H1 (cell line): ENCODE results near the gene C2orf76. TPM values are rescaled to one million over a fixed set of nuclear protein-coding genes. Genes with fewer than 3 reads are reported as not detected.

Source experiments
- CTCF ChIA-PET: fragments of 300-600 bp; sonication (Branson Sonifier 250); formaldehyde crosslinking; loops from one replicate; lab custom pipeline; 2021; ENCODE audit not compliant: partially characterized antibody; lab: Charles Lee
- POLR2A ChIA-PET: fragments of 300-600 bp; sonication (Branson Sonifier 250); formaldehyde crosslinking; loops from one replicate; lab custom pipeline; 2021; ENCODE audit warnings: inconsistent platforms; ENCODE audit not compliant: partially characterized antibody; lab: Charles Lee
- DNase-seq, 2 experiments: peaks; one replicate each; pipeline versions ENCODE4 v3.0.0 to v3.0.0-alpha.2; 2010 to 2022; ENCODE audit warnings: low spot score in 2 of 2, low read depth in 1 of 2, mixed read lengths in 1 of 2
- FAIRE-seq: peaks from 2 replicates; lab custom pipeline; 2011; peaks lifted over from hg19 to GRCh38; lab: Jason Lieb, UNC
- H2AFZ ChIP-seq: 2 replicates; pipeline ENCODE4 v1.8.1; 2012; ENCODE audit warnings: low read length, inconsistent platforms
- H2AK5ac ChIP-seq: 2 replicates; pipeline ENCODE4 v1.6.1; 2013; ENCODE audit warnings: low read depth, low read length
- H2BK120ac ChIP-seq: replicated peaks from 2 replicates; pipeline ENCODE3; 2013; ENCODE audit warnings: low read depth, low read length, inconsistent platforms
- H2BK12ac ChIP-seq: 2 replicates; pipeline ENCODE4 v1.6.1; 2013; ENCODE audit warnings: low read depth, low read length
- H2BK15ac ChIP-seq: 2 replicates; pipeline ENCODE4 v1.6.1; 2013; ENCODE audit warnings: low read length
- H2BK20ac ChIP-seq: 2 replicates; pipeline ENCODE4 v1.6.1; 2013; ENCODE audit warnings: low read length
- H2BK5ac ChIP-seq: 2 replicates; pipeline ENCODE4 v1.6.1; 2013; ENCODE audit warnings: low read depth, low read length
- H3K14ac ChIP-seq: 2 replicates; pipeline ENCODE4 v1.6.1; 2013; ENCODE audit warnings: inconsistent platforms; ENCODE audit not compliant: insufficient read length
- H3K18ac ChIP-seq: 2 replicates; pipeline ENCODE4 v1.6.1; 2013; ENCODE audit warnings: low read length; ENCODE audit errors: extremely low read depth
- H3K23ac ChIP-seq: 2 replicates; pipeline ENCODE4 v1.6.1; 2013; ENCODE audit warnings: inconsistent platforms; ENCODE audit not compliant: insufficient read length
- H3K23me2 ChIP-seq: 2 replicates; pipeline ENCODE4 v1.6.1; 2013; ENCODE audit warnings: low read depth, low read length
- H3K27ac ChIP-seq: 2 replicates; pipeline ENCODE4 v1.6.1; 2011; ENCODE audit warnings: low read depth, low read length, inconsistent platforms
- H3K27me3 ChIP-seq, 4 experiments: replicated peaks in 1 of 4; 1 replicate in 1 of 4; 2 replicates in 3 of 4; pipeline versions ENCODE4 v1.6.1 to v1.8.1; 2011 to 2013; ENCODE audit warnings: low read length in 3 of 4, mild to moderate bottlenecking in 3 of 4, inconsistent platforms in 2 of 4, mixed read lengths in 2 of 4, moderate library complexity in 1 of 4; ENCODE audit not compliant: control insufficient read depth in 3 of 4, insufficient read depth in 3 of 4; ENCODE audit errors: extremely low read depth in 1 of 4
- H3K36me3 ChIP-seq, 4 experiments: 2 replicates each; pipeline versions ENCODE4 v1.6.1 to v1.8.1; 2011 to 2013; ENCODE audit warnings: mild to moderate bottlenecking in 4 of 4, low read length in 3 of 4, moderate library complexity in 2 of 4, control low read depth in 1 of 4, inconsistent platforms in 1 of 4; ENCODE audit not compliant: insufficient read depth in 4 of 4, control insufficient read depth in 2 of 4
- H3K4ac ChIP-seq: replicated peaks from 2 replicates; pipeline ENCODE3; 2013; ENCODE audit warnings: low read length, low read depth, mixed read lengths, inconsistent platforms; ENCODE audit not compliant: insufficient read length
- H3K4me1 ChIP-seq, 4 experiments: replicated peaks in 1 of 4; 1 replicate in 1 of 4; 2 replicates in 3 of 4; pipeline versions ENCODE4 v1.6.1 to v1.8.1; 2011 to 2013; ENCODE audit warnings: low read length in 3 of 4, inconsistent platforms in 2 of 4, mixed read lengths in 1 of 4; ENCODE audit not compliant: insufficient read depth in 4 of 4, control insufficient read depth in 3 of 4
- H3K4me2 ChIP-seq, 2 experiments: 2 replicates each; pipeline versions ENCODE4 v1.6.1 to v1.8.1; 2011 to 2013; ENCODE audit warnings: low read depth in 2 of 2, low read length in 2 of 2, control low read depth in 1 of 2, inconsistent platforms in 1 of 2, mild to moderate bottlenecking in 1 of 2; ENCODE audit not compliant: insufficient read depth in 1 of 2
- H3K4me3 ChIP-seq, 4 experiments: fragments of 200-600, 300-600 bp in 1 of 4; sonication (generic), shearing (Covaris generic), sonication (Bioruptor Twin) in 1 of 4; 2 replicates each; pipeline versions ENCODE4 v1.5.1 to v1.8.1; 2011 to 2016; ENCODE audit warnings: low read length in 4 of 4, low read depth in 3 of 4, control low read depth in 2 of 4, inconsistent platforms in 2 of 4, mild to moderate bottlenecking in 2 of 4, mixed read lengths in 1 of 4, moderate library complexity in 1 of 4; ENCODE audit not compliant: insufficient read depth in 2 of 4; ENCODE audit errors: extremely low read depth in 1 of 4
- H3K56ac ChIP-seq: replicated peaks from 2 replicates; pipeline ENCODE3; 2013; ENCODE audit warnings: low read depth, mild to moderate bottlenecking, mixed read lengths, low read length, inconsistent platforms; ENCODE audit not compliant: insufficient read length
- H3K79me1 ChIP-seq: 2 replicates; pipeline ENCODE4 v1.6.1; 2013; ENCODE audit warnings: low read depth, low read length, control low read depth
- H3K79me2 ChIP-seq, 2 experiments: 2 replicates each; pipeline versions ENCODE4 v1.6.1 to v1.8.1; 2012 to 2013; ENCODE audit warnings: low read length in 2 of 2, mild to moderate bottlenecking in 2 of 2, inconsistent platforms in 1 of 2; ENCODE audit not compliant: insufficient read depth in 2 of 2, control insufficient read depth in 1 of 2
- H3K9ac ChIP-seq, 4 experiments: replicated peaks in 1 of 4; 1 replicate in 1 of 4; 2 replicates in 3 of 4; pipeline versions ENCODE4 v1.6.1 to v1.8.1; 2011 to 2013; ENCODE audit warnings: low read depth in 3 of 4, low read length in 3 of 4, control low read depth in 2 of 4, mild to moderate bottlenecking in 2 of 4, moderate library complexity in 2 of 4, inconsistent platforms in 1 of 4; ENCODE audit errors: extremely low read depth in 1 of 4
- H3K9me3 ChIP-seq, 2 experiments: 2 replicates each; pipeline versions ENCODE4 v1.6.1 to v1.8.1; 2012 to 2013; ENCODE audit warnings: mild to moderate bottlenecking in 2 of 2, moderate library complexity in 2 of 2, control low read depth in 1 of 2, inconsistent platforms in 1 of 2, low read depth in 1 of 2, low read length in 1 of 2, mixed read lengths in 1 of 2; ENCODE audit not compliant: insufficient read depth in 2 of 2
- H4K20me1 ChIP-seq, 2 experiments: replicated peaks in 1 of 2; 2 replicates each; pipeline versions ENCODE3 to v1.8.1; 2011 to 2013; ENCODE audit warnings: inconsistent platforms in 2 of 2, low read length in 2 of 2, mild to moderate bottlenecking in 1 of 2; ENCODE audit not compliant: insufficient read depth in 2 of 2, control insufficient read depth in 1 of 2
- H4K5ac ChIP-seq: 2 replicates; pipeline ENCODE4 v1.6.1; 2013; ENCODE audit warnings: low read length, low read depth, mixed read lengths, inconsistent platforms; ENCODE audit not compliant: insufficient read length
- H4K8ac ChIP-seq: 2 replicates; pipeline ENCODE4 v1.8.0; 2013; ENCODE audit warnings: mild to moderate bottlenecking, moderate library complexity, low read length, inconsistent platforms; ENCODE audit not compliant: insufficient read depth; ENCODE audit errors: extremely low read depth
- H4K91ac ChIP-seq: replicated peaks from 2 replicates; pipeline ENCODE3; 2013; ENCODE audit warnings: low read length, mixed read lengths, inconsistent platforms; ENCODE audit not compliant: insufficient read length
- JUND ChIP-seq: IDR thresholded peaks from 2 replicates; pipeline ENCODE4 v1.6.1; 2011; ENCODE audit warnings: mild to moderate bottlenecking, improper control_type of control experiment, low read length
- POLR2A ChIP-seq, 2 experiments: IDR thresholded peaks; 1 replicate in 1 of 2; 2 replicates in 1 of 2; pipeline ENCODE4 v1.6.1; 2011; ENCODE audit warnings: low read depth in 2 of 2, low read length in 2 of 2, mild to moderate bottlenecking in 2 of 2; ENCODE audit errors: control extremely low read depth in 1 of 2
- TCF12 ChIP-seq: IDR thresholded peaks from 2 replicates; pipeline ENCODE4 v1.6.1; 2011; ENCODE audit warnings: low read depth, mild to moderate bottlenecking, low read length
- TEAD4 ChIP-seq: IDR thresholded peaks from 2 replicates; pipeline ENCODE4 v1.6.1; 2012; ENCODE audit warnings: low read depth, low read length, inconsistent platforms, mixed read lengths
- WGBS, 2 experiments: shearing (Covaris generic) in 1 of 2; methylation state at CpG; one replicate each; pipeline versions ENCODE4 v1.1.6 to v1.1.7; 2013 to 2015; ENCODE audit warnings: low lambda C conversion rate in 2 of 2, mixed read lengths in 2 of 2, inconsistent platforms in 1 of 2, low coverage in 1 of 2, missing lambda C conversion rate in 1 of 2; ENCODE audit not compliant: insufficient replicate concordance in 2 of 2, insufficient coverage in 1 of 2, insufficient read length in 1 of 2; ENCODE audit errors: extremely low coverage in 1 of 2, missing lambda C conversion rate in 1 of 2; 5-methylcytosine and 5-hydroxymethylcytosine counted together
- polyA plus RNA-seq, 7 experiments: library from polyadenylated mRNA; depleted of rRNA in 3 of 7; stranded (reverse) in 5 of 7; unstranded in 2 of 7; fragments of >200 nt in 5 of 7; fragments of 200-250 nt in 2 of 7; gene quantifications; 1 replicate in 5 of 7; 2 replicates in 1 of 7; 4 replicates in 1 of 7; pipeline versions ENCODE4 v1.2.1 to v1.2.3, GENCODE V29; 2011 to 2013; ENCODE audit warnings: missing spikeins in 2 of 7, mixed read lengths in 2 of 7
- total RNA-seq: library from RNA; stranded (reverse); fragmentation: NEBNext Ultra II Directional; extraction: Animal tissue kit (Norgen Biotek cat#: 25700); gene quantifications from 2 replicates; pipeline ENCODE4 v1.2.1, GENCODE V29; 2021

C2orf76 gene
- total and polyA plus RNA-seq, 2 of the 8 experiments (the other 6 are each of a cell fraction or from before 2014, with no cell fraction given) = 4.4 to 5.0 TPM

GRCh38 chr2:119337749-119338148, 28.9 kb downstream of the C2orf76 start:
- 92% methylated on average over 2 of the region's 2 CpGs; no CpG with 5 or more reads in 1 of the 2 experiments for WGBS, 2 experiments
- no peak overlapping the region for H3K18ac ChIP-seq
- ChIA-PET CTCF (interaction anchor here (0.6 to 2.1 kb wide), 2 partner anchors 139 to 303 kb away, joined by 3 to 5 read pairs; no protein-coding TSS in a partner anchor), POLR2A (no interaction called here)
- no peak overlapping the region for H3K27ac ChIP-seq
- H3K36me3 ChIP-seq = no peaks in the 10 kb centered on the region
- DNase-seq (no peak), FAIRE-seq (no peak)
- H2BK5ac ChIP-seq = no peak overlapping the region
- no peak overlapping the region for H2BK12ac ChIP-seq
- H2BK120ac ChIP-seq = no peak overlapping the region
- no peak overlapping the region for H4K5ac ChIP-seq
- H3K9me3 ChIP-seq = no peaks in the 10 kb centered on the region
- H3K23ac ChIP-seq = no peak overlapping the region
- no peak overlapping the region for H3K4me3 ChIP-seq
- no peak overlapping the region for H3K56ac ChIP-seq
- no peak overlapping the region for H3K14ac ChIP-seq
- H4K91ac ChIP-seq = no peak overlapping the region
- no peak overlapping the region for H4K8ac ChIP-seq
- no peaks in the 10 kb centered on the region for H3K4me1 ChIP-seq
- H2BK20ac ChIP-seq = no peak overlapping the region
- no peak overlapping the region for H3K9ac ChIP-seq
- H3K23me2 ChIP-seq = no peaks in the 10 kb centered on the region
- no peak overlapping the region for H3K4ac ChIP-seq
- H3K4me2 ChIP-seq = no peak overlapping the region
- no peak overlapping the region for H2AFZ ChIP-seq
- H2BK15ac ChIP-seq = no peak overlapping the region
- no peak overlapping the region for H2AK5ac ChIP-seq
- H3K27me3 ChIP-seq = no peaks in the 10 kb centered on the region
- H3K79me2 ChIP-seq = no peaks in the 10 kb centered on the region
- H4K20me1 ChIP-seq = no peaks in the 10 kb centered on the region
- no peaks in the 10 kb centered on the region for H3K79me1 ChIP-seq
- TF ChIP-seq TCF12 (no peak), POLR2A (IDR thresholded peaks at IDR 0.05; ENCODE audit: control extremely low read depth in 1 of 2, low read depth in 2 of 2, low read length in 2 of 2) (no peak), TEAD4 (no peak), JUND (no peak)
